Transverse colon (tissue), 4 donors: ENCODE measurements around the gene MCM3. TPM values are rescaled to one million over a fixed set of nuclear protein-coding genes. Genes with fewer than 3 reads are reported as not detected.

Experiments used
- DNase-seq: peaks from one replicate; pipeline ENCODE4 v3.0.0-alpha.2; 2019
- H3K27ac ChIP-seq, 4 donors: fragments of 200-600 bp; sonication (generic); 2 replicates each; pipeline ENCODE4 v1.5.1; 2016 to 2018; ENCODE audit warnings: inconsistent platforms in 4 of 4
- H3K27me3 ChIP-seq: fragments of 200-600 bp; sonication (generic); 2 replicates; pipeline ENCODE4 v1.5.1; 2017; ENCODE audit warnings: inconsistent platforms
- H3K36me3 ChIP-seq, 4 donors: fragments of 200-600 bp; sonication (generic); 2 replicates each; pipeline ENCODE4 v1.5.1; 2017 to 2019; ENCODE audit warnings: inconsistent platforms in 4 of 4
- H3K4me1 ChIP-seq, 4 donors: fragments of 200-600 bp; sonication (generic); 2 replicates each; pipeline ENCODE4 v1.5.1; 2017 to 2020; ENCODE audit warnings: inconsistent platforms in 4 of 4
- H3K4me3 ChIP-seq, 4 donors: fragments of 200-600 bp; sonication (generic); 1 replicate in 1 of 4; 2 replicates in 3 of 4; pipeline versions ENCODE4 v1.5.1 to v1.6.1; 2017 to 2019; ENCODE audit warnings: inconsistent platforms in 4 of 4
- H3K9me3 ChIP-seq, 2 donors: fragments of 200-600 bp; sonication (generic); 2 replicates each; pipeline ENCODE4 v1.5.1; 2017 to 2019; ENCODE audit warnings: inconsistent platforms in 2 of 2
- CTCF ChIP-seq, 5 experiments: fragments of 200-600 bp in 3 of 5; fragments of 450-650 bp in 2 of 5; sonication (generic) in 3 of 5; IDR thresholded peaks; 1 replicate in 2 of 5; 2 replicates in 3 of 5; pipeline ENCODE4 v1.5.1; 2016 to 2017; ENCODE audit warnings: antibody characterized with exemption in 5 of 5, inconsistent platforms in 3 of 5, mild to moderate bottlenecking in 2 of 5, moderate library complexity in 1 of 5
- EP300 ChIP-seq: sonication (generic); formaldehyde crosslinking; IDR thresholded peaks from one replicate; pipeline ENCODE4 v1.6.1; 2017; ENCODE audit warnings: antibody characterized with exemption, low read depth
- POLR2A ChIP-seq: fragments of 450-650 bp; IDR thresholded peaks from one replicate; pipeline ENCODE4 v1.6.1; 2016; ENCODE audit warnings: antibody characterized with exemption, mild to moderate bottlenecking, moderate library complexity
- POLR2AphosphoS5 ChIP-seq, 3 donors: sonication (generic); formaldehyde crosslinking; IDR thresholded peaks; one replicate each; pipeline ENCODE4 v1.6.1; 2016; ENCODE audit warnings: antibody characterized with exemption in 3 of 3
- WGBS, 2 donors: methylation state at CpG; one replicate each; pipeline ENCODE4 v1.1.5; 2018; ENCODE audit warnings: low coverage in 1 of 2; 5-methylcytosine and 5-hydroxymethylcytosine counted together
- in situ Hi-C, 4 donors: fragments of 200-750 bp; cut with MboI; loops; one replicate each; pipeline versions ENCODE4 v1.15.0 to v1.15.1; 2017; ENCODE audit warnings: low sequenced_read_pairs in 3 of 4, low pct_ligation_motif_present in 1 of 4, low pct_unique_long_range_greater_than_20kb in 1 of 4
- intact Hi-C: fragments of 100-400 bp; cut with DNase I; formaldehyde crosslinking; loops from one replicate; pipeline ENCODE4 v1.15.1; 2023; ENCODE audit warnings: low total_unique reads
- total RNA-seq, 4 donors: library from RNA; depleted of rRNA; stranded (reverse); fragments of >200 nt; gene quantifications; one replicate each; pipeline ENCODE4 v1.1.0, GENCODE V29; 2016

MCM3 gene
- total RNA-seq, 4 donors from 2014 or later, result 13.5 to 27.3 (median 24.2) TPM

DNA sequence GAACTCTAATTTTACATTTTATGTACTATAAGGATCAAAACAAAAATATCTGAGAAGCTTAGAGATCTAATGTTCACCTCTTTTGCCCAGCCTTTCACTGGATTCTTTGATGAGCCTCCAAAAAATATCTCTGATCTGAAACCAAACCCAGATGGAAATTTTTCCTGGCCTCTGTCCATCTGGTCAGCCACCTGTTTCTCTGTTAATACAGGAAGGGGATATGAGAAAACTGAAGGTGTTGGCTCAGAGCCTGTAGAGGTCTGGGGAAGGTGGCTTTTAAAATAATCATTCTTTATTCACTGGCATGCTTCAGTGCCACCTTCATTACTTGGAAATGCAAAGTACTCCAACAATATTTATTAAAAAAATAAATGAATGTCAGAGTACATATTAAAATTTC, 8.5 kb upstream of the MCM3 start:
- Histone ChIP-seq H3K4me3 (no peak overlapping the region), H3K27me3 (no peaks in the 10 kb centered on the region), H3K4me1 (no peaks in the 10 kb centered on the region), H3K36me3 (no peaks in the 10 kb centered on the region), H3K27ac (no peak overlapping the region), H3K9me3 (no peaks in the 10 kb centered on the region)
- in situ Hi-C loops (loop anchor here (5.0 to 25.0 kb wide), 5 partner anchors 102 to 369 kb away; partner anchors contain the start of genes TMEM14A (in 2 of the 4), EFHC1 (in 1 of the 4) and TRAM2 (in 1 of the 4)), intact Hi-C loops (no loop called here)
- DNase-seq, result no peak
- TF ChIP-seq POLR2AphosphoS5 (IDR thresholded peaks at IDR 0.05) (no peak), POLR2A (no peak), EP300 (no peak), CTCF (IDR thresholded peaks at IDR 0.05) (no peak)

- WGBS, 2 donors, result 89% methylated on average over 2 of the region's 2 CpGs; no CpG with 5 or more reads in 1 of the 2 donors
- DNase-seq, result no peak
These were observed 4.3 kb upstream of the MCM3 start for GRCh38 chr6:52288841-52289240.

GRCh38 chr6:52288216-52288615, 3.7 kb upstream of the MCM3 start:
- no peak overlapping the region for H3K4me3 ChIP-seq
- WGBS, 2 donors, result 86 to 91% methylated on average over 6 to 7 of the region's 7 CpGs
- H3K36me3 ChIP-seq, result no peaks in the 10 kb centered on the region
- no peaks in the 10 kb centered on the region for H3K9me3 ChIP-seq
- H3K27ac ChIP-seq, result no peak overlapping the region
- intact Hi-C loops, result loop anchor here (10.0 kb wide), 1 partner anchor 367 kb away; no protein-coding TSS in a partner anchor
- no peak for DNase-seq
- peaks cover 5 to 31% (median 17%) of the 10 kb centered on the region in 4 donors for H3K4me1 ChIP-seq
- in situ Hi-C loops, result loop anchor here (5.0 to 25.0 kb wide), 5 partner anchors 114 to 379 kb away; partner anchors contain the start of genes TMEM14A (in 2 of the 4), EFHC1 (in 1 of the 4) and TRAM2 (in 1 of the 4)
- no peaks in the 10 kb centered on the region for H3K27me3 ChIP-seq
- TF ChIP-seq CTCF (IDR thresholded peaks at IDR 0.05), result no peak

More at GRCh38 chr6:52288841-52289240, 4.3 kb upstream of the MCM3 start:
- no peaks in the 10 kb centered on the region for H3K36me3 ChIP-seq
- no peak for TF ChIP-seq CTCF (IDR thresholded peaks at IDR 0.05)
- TF ChIP-seq POLR2A, result no peak
- TF ChIP-seq POLR2AphosphoS5 (IDR thresholded peaks at IDR 0.05), result no peak
- no peak for TF ChIP-seq EP300
- no peak overlapping the region for H3K27ac ChIP-seq
- intact Hi-C loops, result loop anchor here (10.0 kb wide), 1 partner anchor 366 kb away; no protein-coding TSS in a partner anchor
- H3K27me3 ChIP-seq, result no peaks in the 10 kb centered on the region
- in situ Hi-C loops, result loop anchor here (5.0 to 25.0 kb wide), 5 partner anchors 113 to 378 kb away; partner anchors contain the start of genes TMEM14A (in 2 of the 4), EFHC1 (in 1 of the 4) and TRAM2 (in 1 of the 4)
- no peaks in the 10 kb centered on the region for H3K9me3 ChIP-seq
- H3K4me1 ChIP-seq, result peaks cover 0 to 25% (median 11%) of the 10 kb centered on the region in 4 donors
- no peak overlapping the region for H3K4me3 ChIP-seq

GRCh38 chr6:52286798-52287432, 2.4 kb upstream of the MCM3 start:
- Histone ChIP-seq H3K9me3 (no peaks in the 10 kb centered on the region), H3K4me1 (peaks cover 5 to 35% (median 17%) of the 10 kb centered on the region in 4 donors), H3K4me3 (no peak overlapping the region), H3K36me3 (peaks cover 0 to 4% (median 0%) of the 10 kb centered on the region in 4 donors), H3K27me3 (no peaks in the 10 kb centered on the region), H3K27ac (peak overlapping the region in 1 of 4 donors; percentile 7)
- DNase-seq, result peak; percentile 82
- 14 to 32% methylated on average over 2 of the region's 2 CpGs for WGBS, 2 donors
- intact Hi-C loops (loop anchor here (2.0 to 10.0 kb wide), 2 partner anchors 112 to 368 kb away; no protein-coding TSS in a partner anchor), in situ Hi-C loops (loop anchor here (5.0 to 25.0 kb wide), 5 partner anchors 115 to 380 kb away; partner anchors contain the start of genes TMEM14A (in 2 of the 4), EFHC1 (in 1 of the 4) and TRAM2 (in 1 of the 4))
- TF ChIP-seq POLR2A (no peak), CTCF (IDR thresholded peaks at IDR 0.05) (peak; percentile 39 to 60 (median 48))
